HepG2 (cell line): ENCODE data around the gene SULT2B1. TPM values are rescaled to one million over a fixed set of nuclear protein-coding genes. Genes with fewer than 3 reads are reported as not detected.
A peak's percentile ranks its signal among the peaks of the same experiment; 100 is the strongest.

Experiments
- ASH2L ChIP-seq: fragments of 300-600, 200-600 bp; sonication (generic); IDR thresholded peaks from 2 replicates; pipeline ENCODE4 v1.7.0; 2017; ENCODE audit warnings: low read depth, mild to moderate bottlenecking, moderate library complexity, mixed read lengths, low read length; ENCODE audit not compliant: insufficient read length
- HDAC1 ChIP-seq: sonication (generic); formaldehyde crosslinking; IDR thresholded peaks from 2 replicates; pipeline ENCODE4 v1.5.1; 2020; ENCODE audit warnings: mild to moderate bottlenecking, missing genetic modification reagents
- MAX ChIP-seq: IDR thresholded peaks from 2 replicates; pipeline ENCODE4 v1.6.1; 2012; ENCODE audit warnings: inconsistent platforms
- MED8 ChIP-seq: sonication (generic); formaldehyde crosslinking; IDR thresholded peaks from 2 replicates; pipeline ENCODE4 v1.8.1; 2023; ENCODE audit warnings: mild to moderate bottlenecking, missing genetic modification reagents; ENCODE audit not compliant: insufficient replicate concordance
- NFIB ChIP-seq: sonication (generic); formaldehyde crosslinking; IDR thresholded peaks from 2 replicates; pipeline ENCODE4 v1.9.0; 2021; ENCODE audit warnings: missing genetic modification reagents, mild to moderate bottlenecking, borderline replicate concordance
- ZFP90 ChIP-seq: sonication (generic); formaldehyde crosslinking; IDR thresholded peaks from 2 replicates; pipeline ENCODE4 v1.8.0; 2022; ENCODE audit warnings: missing genetic modification reagents, mild to moderate bottlenecking, inconsistent platforms, borderline replicate concordance
- ZIK1 ChIP-seq: sonication (generic); formaldehyde crosslinking; IDR thresholded peaks from 2 replicates; pipeline ENCODE4 v1.5.0; 2020; ENCODE audit warnings: mild to moderate bottlenecking, low read depth, missing genetic modification reagents, borderline replicate concordance
- ZNF296 ChIP-seq: sonication (generic); formaldehyde crosslinking; conservative IDR thresholded peaks from 2 replicates; pipeline ENCODE4 v1.5.0; 2020; ENCODE audit warnings: mild to moderate bottlenecking, missing genetic modification reagents
- ZNF30 ChIP-seq: sonication (generic); formaldehyde crosslinking; IDR thresholded peaks from 2 replicates; pipeline ENCODE4 v1.5.0; 2020; ENCODE audit warnings: mild to moderate bottlenecking, missing genetic modification reagents
- ZNF362 ChIP-seq: sonication (generic); formaldehyde crosslinking; IDR thresholded peaks from 2 replicates; pipeline ENCODE4 v1.4.0; 2020; ENCODE audit warnings: missing genetic modification reagents, mild to moderate bottlenecking, borderline replicate concordance
- ZNF44 ChIP-seq: sonication (generic); formaldehyde crosslinking; IDR thresholded peaks from 2 replicates; pipeline ENCODE4 v1.5.1; 2020; ENCODE audit warnings: mild to moderate bottlenecking, missing genetic modification reagents
- ZNF446 ChIP-seq: sonication (generic); formaldehyde crosslinking; IDR thresholded peaks from 2 replicates; pipeline ENCODE4 v1.5.0; 2020; ENCODE audit warnings: mild to moderate bottlenecking, missing genetic modification reagents
- ZNF597 ChIP-seq: sonication (generic); formaldehyde crosslinking; IDR thresholded peaks from 2 replicates; pipeline ENCODE4 v1.5.0; 2020; ENCODE audit warnings: missing genetic modification reagents
- ZUFSP ChIP-seq: sonication (generic); formaldehyde crosslinking; IDR thresholded peaks from 2 replicates; pipeline ENCODE4 v1.9.0; 2021; ENCODE audit warnings: missing genetic modification reagents, mild to moderate bottlenecking, borderline replicate concordance
- polyA plus RNA-seq, 8 experiments: library from polyadenylated mRNA; depleted of rRNA in 3 of 8; stranded (reverse) in 7 of 8; unstranded in 1 of 8; fragments of >200 nt; fragmentation: Illumina TruSeq in 4 of 8; extraction: Trizol in 4 of 8; gene quantifications; 2 replicates each; pipeline versions ENCODE4 v1.2.1 to v1.2.3, GENCODE V29; 2011 to 2016; ENCODE audit warnings: low read depth in 4 of 8, missing spikeins in 1 of 8, mixed read lengths in 1 of 8; ENCODE audit not compliant: insufficient read depth in 1 of 8
- total RNA-seq, 5 experiments: library from RNA; depleted of rRNA; stranded (reverse); fragments of >200 nt; fragmentation: Illumina TruSeq; extraction: Trizol; gene quantifications; 2 replicates each; pipeline ENCODE4 v1.2.3, GENCODE V29; 2016; ENCODE audit warnings: low read depth in 1 of 5

SULT2B1 gene
- total and polyA plus RNA-seq, 2 of the 13 experiments (the other 11 are each of a cell fraction or from before 2014, with no cell fraction given), result 0.13 TPM; not detected in 1

GRCh38 chr19:48614436-48615230 is 62.7 kb downstream of the SULT2B1 start, which contains the start of gene FAM83E (continued):
- TF ChIP-seq ZUFSP, result no peak
- no peak for TF ChIP-seq ZNF296
- no peak for TF ChIP-seq MED8 (CRISPR knock-in tag)
- no peak for TF ChIP-seq ASH2L
- TF ChIP-seq ZNF597, result no peak
- TF ChIP-seq ZIK1 (CRISPR knock-in tag), result no peak
- TF ChIP-seq MAX, result 0 out of 2 replicates have a peak, but pooled peaks have one; percentile 3
- no peak for TF ChIP-seq ZFP90 (CRISPR knock-in tag)
- TF ChIP-seq ZNF44 (CRISPR knock-in tag), result no peak
- no peak for TF ChIP-seq ZNF362 (CRISPR knock-in tag)
- no peak for TF ChIP-seq ZNF446
- TF ChIP-seq ZNF30 (CRISPR knock-in tag), result no peak
- TF ChIP-seq NFIB (CRISPR knock-in tag), result no peak
- TF ChIP-seq HDAC1 (CRISPR knock-in tag), result no peak
